ENCODE data around the gene UBE2E2.

UBE2E2 gene

GRCh38 chr3:23399221-23399620, 196.1 kb downstream of the UBE2E2 start:
- no peak for TF ChIP-seq CTCF (conservative IDR thresholded peaks at IDR 0.05; ENCODE audit: low read depth, low read length)
- no peak for DNase-seq (ENCODE audit: low read depth)

GRCh38 chr3:23402728-23403492, 199.8 kb downstream of the UBE2E2 start:
- no peak overlapping the region for H3K4me3 ChIP-seq (ENCODE audit: low read depth, low read length)
- DNase-seq (ENCODE audit: low read depth), result no peak
- TF ChIP-seq CTCF (conservative IDR thresholded peaks at IDR 0.05; ENCODE audit: low read depth, low read length), result no peak

More at GRCh38 chr3:23399221-23399620, 196.1 kb downstream of the UBE2E2 start:
- H3K4me3 ChIP-seq (ENCODE audit: low read depth, low read length), result no peak overlapping the region

GRCh38 chr3:23404246-23404645, 201.1 kb downstream of the UBE2E2 start:
- TF ChIP-seq CTCF (conservative IDR thresholded peaks at IDR 0.05; ENCODE audit: low read depth, low read length), result no peak
- DNase-seq (ENCODE audit: low read depth), result no peak
- no peak overlapping the region for H3K4me3 ChIP-seq (ENCODE audit: low read depth, low read length)

- no peak overlapping the region for H3K4me3 ChIP-seq (ENCODE audit: low read depth, low read length)
Observed at GRCh38 chr3:23405081-23405480, 202.0 kb downstream of the UBE2E2 start.

GRCh38 chr3:23406601-23407000, 203.5 kb downstream of the UBE2E2 start:
- no peak for DNase-seq (ENCODE audit: low read depth)

More at GRCh38 chr3:23405081-23405480, 202.0 kb downstream of the UBE2E2 start:
- no peak for DNase-seq (ENCODE audit: low read depth)
- TF ChIP-seq CTCF (conservative IDR thresholded peaks at IDR 0.05; ENCODE audit: low read depth, low read length), result no peak

GRCh38 chr3:23418026-23418425, 214.9 kb downstream of the UBE2E2 start:
- no peak overlapping the region for H3K4me3 ChIP-seq (ENCODE audit: low read depth, low read length)
- DNase-seq (ENCODE audit: low read depth), result no peak
- no peak for TF ChIP-seq CTCF (conservative IDR thresholded peaks at IDR 0.05; ENCODE audit: low read depth, low read length)

More at GRCh38 chr3:23406601-23407000, 203.5 kb downstream of the UBE2E2 start:
- H3K4me3 ChIP-seq (ENCODE audit: low read depth, low read length), result no peak overlapping the region
- no peak for TF ChIP-seq CTCF (conservative IDR thresholded peaks at IDR 0.05; ENCODE audit: low read depth, low read length)

All from choroid plexus epithelial cell (primary cell).